NCI-H748 (cell line): ENCODE measurements around the gene NBDY.
"Not testable (repeated sequence)": the region's sequence is repeated elsewhere in the genome, so short reads cannot be mapped to it uniquely, and the experiment has no call there.

Source experiments
- DNase-seq: peaks from one replicate; lab custom pipeline; 2025; ENCODE audit not compliant: unreplicated experiment; lab: John Stamatoyannopoulos, UW

NBDY gene

DNA sequence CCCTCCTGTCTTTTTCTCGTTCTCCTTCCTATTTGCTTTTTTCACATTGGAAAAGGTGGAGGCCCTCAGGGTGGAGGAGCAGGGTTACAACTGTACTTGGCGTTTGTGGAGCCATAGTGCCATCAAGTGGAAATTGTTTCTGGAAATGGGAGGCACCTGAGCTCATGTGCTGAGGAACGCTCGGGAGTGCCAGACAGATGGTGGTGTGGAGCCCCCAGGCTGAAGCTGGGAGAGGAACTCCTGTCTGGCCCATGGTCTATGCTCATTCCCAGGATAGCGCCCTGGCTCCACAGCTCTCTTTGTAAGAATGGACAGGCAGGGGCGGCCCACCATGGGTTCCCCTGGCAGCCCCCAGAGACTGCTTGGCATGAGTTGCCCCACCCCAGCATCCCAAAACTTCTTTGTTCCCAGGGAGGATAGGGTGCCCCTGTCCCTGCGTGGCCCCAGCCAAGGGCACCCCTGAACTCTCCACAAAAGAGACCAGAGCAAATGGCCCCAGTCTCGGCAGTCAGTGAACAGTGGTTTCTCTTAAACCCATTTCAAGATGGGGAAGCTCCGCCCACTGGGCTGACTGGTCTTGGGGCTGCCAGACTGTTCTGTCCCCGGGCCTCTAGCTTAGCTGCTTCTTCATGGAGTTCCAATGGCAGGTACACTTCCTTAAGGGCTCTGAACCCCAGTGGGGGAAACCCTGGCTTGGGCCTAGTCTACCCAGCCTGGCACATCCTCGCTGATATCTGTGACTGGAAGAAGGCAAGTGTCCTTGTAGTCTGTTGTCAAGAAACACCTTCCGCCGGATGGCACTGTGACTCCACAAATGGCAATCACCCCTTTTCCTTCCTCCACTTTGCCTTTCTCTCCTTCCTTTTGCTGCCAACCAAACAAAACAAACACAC is 70.1 kb downstream of the NBDY start:
- DNase-seq: peak; percentile 5

DNA sequence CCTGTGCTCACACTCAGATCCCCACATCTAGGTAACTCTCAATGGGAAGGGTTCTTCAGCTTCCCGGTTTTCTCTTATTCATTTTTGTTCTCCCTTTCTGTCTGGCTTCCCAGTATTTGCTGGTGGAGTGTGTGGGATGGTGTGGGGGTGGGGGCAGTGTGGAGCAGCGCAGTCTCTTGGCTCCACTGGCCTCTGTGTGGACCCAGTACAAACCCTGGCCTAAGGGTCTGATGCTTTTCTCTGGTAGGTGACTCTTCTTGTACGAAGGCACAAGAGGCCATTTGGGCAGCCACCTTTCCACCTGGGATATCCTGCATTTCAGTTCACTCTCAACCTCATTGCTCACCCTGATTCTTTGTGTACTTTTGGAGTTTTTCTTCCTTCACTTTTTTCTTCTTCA is 71.3 kb downstream of the NBDY start:
- no peak for DNase-seq

DNA sequence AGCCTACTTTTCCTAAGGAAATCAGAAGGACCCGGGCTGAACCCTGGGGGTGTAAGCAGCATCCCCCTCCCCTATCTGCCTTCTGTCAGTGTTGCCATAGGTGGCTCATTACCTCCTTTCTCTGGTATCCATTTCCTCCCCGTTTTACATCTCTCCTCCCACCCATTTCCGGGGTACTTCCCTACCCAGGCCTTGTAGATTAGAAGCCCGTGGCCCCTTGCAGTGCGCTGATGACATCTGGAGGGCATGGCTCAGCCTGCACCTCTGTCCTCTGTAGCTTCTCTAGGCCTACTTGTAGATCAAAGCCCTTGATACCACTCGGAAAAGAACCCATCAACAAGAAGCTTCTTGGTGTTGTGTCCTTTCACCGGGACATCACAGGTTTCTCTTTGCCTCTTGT is 71.8 kb downstream of the NBDY start:
- no peak for DNase-seq

- no peak for DNase-seq
These were observed 73.4 kb downstream of the NBDY start for GRCh38 chrX:56802428-56802827.

DNA sequence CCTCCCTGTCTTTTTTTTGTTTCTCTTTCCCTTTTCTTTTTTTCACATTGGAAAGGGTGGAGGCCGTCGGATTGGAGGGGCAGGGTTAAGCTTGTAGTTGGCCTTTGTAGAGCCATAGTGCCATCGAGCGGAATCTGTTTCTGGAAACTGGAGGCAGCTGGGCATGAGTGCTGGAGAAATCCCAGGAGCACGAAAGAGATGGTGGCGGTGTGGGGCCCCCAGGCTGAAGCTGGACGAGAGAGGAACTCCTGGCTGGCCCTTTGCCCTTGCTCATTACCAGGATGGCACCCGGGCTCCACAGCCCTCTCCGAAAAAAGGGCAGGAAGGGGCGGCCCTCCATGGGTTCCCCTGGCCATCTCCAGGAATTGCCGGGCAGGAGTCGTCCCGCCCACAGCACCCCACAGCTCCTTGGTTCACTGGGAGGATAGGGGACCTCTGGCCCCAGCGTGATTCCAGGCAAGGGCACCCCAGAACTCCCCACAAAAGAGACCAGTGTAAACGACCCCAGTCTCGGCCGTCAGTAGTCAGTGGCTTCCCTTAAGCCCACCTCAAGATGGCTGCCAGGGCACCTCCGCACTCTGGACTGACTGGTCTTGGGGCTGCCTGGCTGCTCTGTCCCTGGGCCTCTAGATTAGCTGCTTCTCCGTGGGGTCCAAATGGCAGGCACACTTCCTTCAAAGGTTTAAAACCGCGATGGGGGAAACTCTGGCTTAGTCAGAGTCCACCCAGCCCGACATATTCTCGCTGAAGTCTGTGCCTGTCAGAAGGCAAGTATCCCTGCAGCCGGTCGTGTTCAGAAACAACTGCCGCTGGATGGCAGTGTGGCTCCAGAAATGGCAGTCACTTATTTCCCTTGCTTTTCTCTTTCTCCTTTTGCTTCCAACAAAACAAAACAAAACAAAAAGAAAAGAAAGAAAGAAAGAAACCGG is 74.1 kb downstream of the NBDY start:
- DNase-seq: peak; percentile 79

- DNase-seq: no peak
These were observed 75.0 kb downstream of the NBDY start for GRCh38 chrX:56803850-56804681.

- no peak for DNase-seq
These were observed 75.8 kb downstream of the NBDY start for GRCh38 chrX:56804867-56805266.

DNA sequence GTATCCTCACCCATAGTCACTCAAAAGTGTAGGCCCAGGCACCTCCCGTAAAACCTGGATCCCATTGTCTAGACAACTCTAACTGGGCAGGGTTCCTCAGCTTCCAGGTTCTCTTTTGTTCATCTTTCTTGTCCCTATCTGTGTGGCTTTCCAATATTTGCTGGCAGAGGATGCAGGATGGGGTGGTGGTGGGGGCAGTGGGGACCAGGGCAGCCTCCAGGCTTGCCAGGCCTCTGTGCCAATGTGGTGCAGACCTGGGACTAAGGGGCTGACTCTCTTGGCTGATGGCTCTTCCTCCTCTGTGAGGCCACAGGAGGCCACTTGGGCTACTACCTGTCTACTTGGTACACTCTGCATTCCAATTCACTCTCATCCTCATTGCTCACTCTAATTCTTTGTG is 76.4 kb downstream of the NBDY start:
- DNase-seq: no peak

DNA sequence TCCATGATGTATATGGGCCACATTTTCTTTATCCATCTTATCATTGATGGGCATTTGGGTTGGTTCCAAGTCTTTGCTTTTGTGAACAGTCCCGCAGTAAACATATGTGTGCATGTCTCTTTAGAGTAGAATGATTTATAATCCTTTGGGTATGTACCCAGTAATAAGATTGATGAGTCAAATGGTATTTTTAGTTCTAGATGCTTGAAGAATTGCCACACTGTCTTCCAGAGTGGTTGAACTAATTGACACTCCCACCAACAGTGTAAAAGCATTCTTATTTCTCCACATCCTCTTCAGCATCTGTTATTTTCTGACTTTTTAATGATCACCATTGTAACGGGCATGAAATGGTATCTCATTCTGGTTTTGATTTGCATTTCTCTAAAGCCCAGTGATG is 77.1 kb downstream of the NBDY start:
- DNase-seq: not testable (repeated sequence)

GRCh38 chrX:56811599-56811998 is 82.6 kb downstream of the NBDY start:
- no peak for DNase-seq

DNA sequence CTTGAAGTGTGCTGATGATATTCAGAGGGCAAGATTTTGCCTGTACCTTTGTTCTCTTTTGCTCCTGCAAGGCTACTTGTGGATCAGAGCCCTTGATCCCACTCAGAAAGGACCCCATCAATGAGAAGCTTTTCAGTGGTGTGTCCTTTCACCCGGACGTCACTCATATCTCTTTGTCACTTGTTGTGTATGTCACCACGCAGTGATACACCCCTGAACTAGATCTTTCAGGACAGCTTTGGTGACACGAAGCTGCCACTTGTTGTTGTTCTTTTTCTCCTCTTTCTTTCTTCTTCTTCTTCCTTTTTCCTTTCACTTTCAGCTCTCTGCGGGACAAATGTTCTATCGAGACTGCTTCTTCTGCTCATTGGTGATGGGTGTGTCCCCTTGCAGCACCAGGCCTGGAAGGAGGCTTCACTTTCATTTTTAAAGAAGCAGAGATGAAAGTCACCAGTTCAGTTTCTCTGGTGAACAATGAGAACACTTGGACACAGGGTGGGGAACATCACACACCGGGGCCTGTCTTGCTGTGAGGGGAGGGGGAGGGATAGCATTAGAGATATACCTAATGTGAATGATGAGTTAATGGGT is 83.6 kb downstream of the NBDY start:
- DNase-seq: no peak

- no peak for DNase-seq
These were observed 84.3 kb downstream of the NBDY start for GRCh38 chrX:56813318-56813837.

DNA sequence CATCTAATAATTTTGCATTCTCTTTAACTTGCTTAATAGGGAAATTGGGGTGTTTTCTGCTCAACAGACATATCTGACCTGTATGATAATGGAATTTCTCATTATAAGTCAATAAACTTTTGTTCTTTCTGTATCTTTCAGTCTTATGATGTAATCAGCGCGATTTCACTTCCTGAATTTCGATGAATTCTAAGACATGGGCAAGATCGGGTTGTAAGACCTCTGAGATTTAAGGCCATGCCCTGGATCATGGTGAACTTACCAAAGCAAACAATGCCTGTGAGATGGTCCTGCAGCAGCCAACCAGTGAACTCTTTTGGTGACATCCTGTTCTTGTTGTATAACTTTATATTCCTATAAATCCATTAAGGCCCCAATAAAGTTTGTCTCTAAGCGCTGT is 88.1 kb downstream of the NBDY start:
- DNase-seq: no peak

DNA sequence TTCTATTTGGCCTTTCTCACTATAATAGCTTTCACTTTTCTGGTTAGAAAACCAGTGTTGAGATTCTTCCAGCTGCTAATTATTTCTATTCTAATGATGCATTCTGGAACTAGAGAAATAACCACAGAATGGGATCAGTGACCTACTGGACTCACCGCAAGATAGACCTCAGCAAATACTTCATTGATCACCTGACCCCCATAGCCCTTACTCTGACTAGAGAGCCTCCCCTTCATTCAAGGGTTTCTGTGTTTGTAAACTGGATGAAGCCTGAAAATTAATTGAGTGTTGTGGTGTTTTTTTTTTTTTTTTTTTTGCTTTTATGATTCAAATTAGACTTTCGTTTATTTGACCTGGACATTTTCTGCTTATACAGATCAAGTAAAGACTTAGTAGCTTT is 97.0 kb downstream of the NBDY start:
- DNase-seq: no peak

DNA sequence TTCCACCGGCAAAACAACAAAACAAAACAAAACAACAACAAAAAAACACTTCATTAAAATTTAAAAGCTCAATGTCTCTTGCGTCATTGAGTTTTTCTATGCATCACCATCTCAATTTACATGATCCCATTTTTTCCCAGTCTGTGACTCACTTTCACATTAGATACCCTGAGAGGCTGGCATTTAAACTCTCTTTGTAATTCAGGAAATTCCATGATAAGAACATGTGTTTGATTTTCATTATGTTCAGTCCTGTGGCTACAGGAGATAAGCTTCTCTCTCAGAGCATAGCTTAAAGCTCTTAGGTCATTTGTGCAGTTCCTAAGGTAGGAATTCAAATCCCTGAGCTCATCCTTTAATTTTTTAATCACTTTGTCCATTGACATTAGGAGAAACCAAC is 104.6 kb downstream of the NBDY start:
- no peak for DNase-seq

- no peak for DNase-seq
These were observed 124.4 kb downstream of the NBDY start for GRCh38 chrX:56853436-56853835.

GRCh38 chrX:56857042-56857441 is 128.0 kb downstream of the NBDY start:
- no peak for DNase-seq

DNA sequence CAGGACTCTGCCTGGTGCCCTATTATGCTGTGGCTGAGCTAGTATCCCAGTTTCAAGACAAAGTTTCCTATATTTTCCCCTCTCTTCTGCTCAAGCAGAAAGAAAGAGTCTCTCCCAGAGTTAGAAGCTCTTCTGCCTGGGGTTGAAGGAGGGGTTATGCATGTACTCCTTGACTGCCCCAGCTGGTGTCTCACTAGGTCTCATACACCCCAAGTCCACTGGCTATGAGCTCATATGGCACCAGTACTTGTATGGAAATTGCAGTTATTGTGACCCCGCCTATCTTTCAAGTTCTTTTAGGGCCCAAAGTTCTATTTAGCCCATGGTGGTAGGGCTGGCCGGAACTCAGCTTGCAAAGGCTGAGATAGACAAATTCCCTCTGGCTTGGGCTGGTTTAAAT is 131.8 kb downstream of the NBDY start:
- no peak for DNase-seq
